ENCODE data around the gene EGFL7.

DNA sequence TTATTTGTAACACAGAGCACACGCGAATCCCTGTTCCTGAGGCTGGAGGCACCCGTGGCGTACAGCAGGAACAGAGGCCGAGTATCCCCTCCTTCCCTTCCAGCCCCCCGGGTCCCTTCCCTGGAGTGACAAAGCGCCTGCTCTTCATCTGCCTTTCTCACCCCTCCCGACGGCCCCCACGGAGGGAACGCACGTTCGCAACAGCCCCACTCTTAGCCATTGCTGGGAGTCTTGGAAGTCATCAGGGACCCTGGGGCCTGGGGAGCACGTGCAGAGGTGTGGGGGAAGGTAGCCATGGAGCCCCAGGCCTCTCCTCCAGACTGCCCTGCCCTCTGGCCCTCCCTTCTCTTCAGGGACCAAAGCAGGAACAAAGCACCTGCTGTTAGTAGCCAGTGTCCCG lies 22.1 kb downstream of the EGFL7 start:
- TF ChIP-seq ZNF274 (IDR thresholded peaks at IDR 0.05; ENCODE audit: low read depth, low read length) (no peak), SUZ12 (IDR thresholded peaks at IDR 0.05; ENCODE audit: extremely low read depth, insufficient read depth, insufficient read length) (no peak), YY1 (IDR thresholded peaks at IDR 0.05; ENCODE audit: insufficient read depth, insufficient read length) (no peak)

All from NT2/D1 (cell line).